ENCODE data around the gene ALDH18A1. TPM values are rescaled to one million over a fixed set of nuclear protein-coding genes. Genes with fewer than 3 reads are reported as not detected.
"Not testable (repeated sequence)": the region's sequence is repeated elsewhere in the genome, so short reads cannot be mapped to it uniquely, and the experiment has no call there.

The ALDH18A1 gene
- total and polyA plus RNA-seq, 2 experiments from 2014 or later, result 92.4 to 121 TPM

- no peak overlapping the region for H3K4me2 ChIP-seq (ENCODE audit: unreplicated experiment)
- H3K27me3 ChIP-seq (replicated peaks; ENCODE audit: insufficient read depth), result no peaks in the 10 kb centered on the region
- no peaks in the 10 kb centered on the region for H3K9me2 ChIP-seq (ENCODE audit: insufficient read depth)
- in situ Hi-C loops (cut with MboI), result no loop called here
- no peak overlapping the region for H2AFZ ChIP-seq
- no peak overlapping the region for H3K4me3 ChIP-seq
- H4K20me1 ChIP-seq (ENCODE audit: insufficient read depth), result no peaks in the 10 kb centered on the region
- H3K27ac ChIP-seq, result no peak overlapping the region
- H3K9ac ChIP-seq, result no peak overlapping the region
- H3K79me2 ChIP-seq (ENCODE audit: insufficient read depth), result no peaks in the 10 kb centered on the region
- H3K36me3 ChIP-seq (ENCODE audit: low read depth), result peaks cover 61% of the 10 kb centered on the region; the same call in 1 of the 2 replicates
- no peaks in the 10 kb centered on the region for H3K4me1 ChIP-seq (ENCODE audit: insufficient read depth)
- no peaks in the 10 kb centered on the region for H3K9me3 ChIP-seq (ENCODE audit: low read depth)
- no peak for DNase-seq
- TF ChIP-seq EZH2 (IDR thresholded peaks at IDR 0.05; ENCODE audit: insufficient read depth, poor library complexity, severe bottlenecking) (no peak), EZH2phosphoT487 (IDR thresholded peaks at IDR 0.05; ENCODE audit: insufficient read depth, low read depth) (no peak)
- H3F3A ChIP-seq (ENCODE audit: insufficient read depth), result no peaks in the 10 kb centered on the region
Observed at GRCh38 chr10:95683966-95684365, 27.5 kb upstream of the ALDH18A1 start.

GRCh38 chr10:95675403-95676116 lies 19.0 kb upstream of the ALDH18A1 start:
- Histone ChIP-seq H3K36me3 (ENCODE audit: low read depth) (peaks cover 39% of the 10 kb centered on the region), H3K4me2 (ENCODE audit: unreplicated experiment) (no peak overlapping the region), H2AFZ (no peak overlapping the region), H3K4me1 (ENCODE audit: insufficient read depth) (no peaks in the 10 kb centered on the region), H3K4me3 (no peak overlapping the region), H3F3A (ENCODE audit: insufficient read depth) (no peaks in the 10 kb centered on the region), H4K20me1 (ENCODE audit: insufficient read depth) (no peaks in the 10 kb centered on the region), H3K79me2 (ENCODE audit: insufficient read depth) (no peaks in the 10 kb centered on the region), H3K9me3 (ENCODE audit: low read depth) (no peaks in the 10 kb centered on the region), H3K9ac (no peak overlapping the region), H3K9me2 (ENCODE audit: insufficient read depth) (no peaks in the 10 kb centered on the region), H3K27ac (no peak overlapping the region), H3K27me3 (replicated peaks; ENCODE audit: insufficient read depth) (no peaks in the 10 kb centered on the region)
- 44 to 55% methylated on average over 1 of the region's 1 CpG for WGBS, 2 experiments (ENCODE audit: low coverage in 1 of 2, low lambda C conversion rate in 2 of 2, missing lambda C conversion rate in 2 of 2)
- DNase-seq, result no peak
- in situ Hi-C loops (cut with MboI), result no loop called here
- no peak for TF ChIP-seq EZH2 (IDR thresholded peaks at IDR 0.05; ENCODE audit: insufficient read depth, poor library complexity, severe bottlenecking)
- TF ChIP-seq EZH2phosphoT487 (IDR thresholded peaks at IDR 0.05; ENCODE audit: insufficient read depth, low read depth), result no peak

- Histone ChIP-seq H3K9ac (no peak overlapping the region), H3K36me3 (ENCODE audit: low read depth) (peaks cover 33% of the 10 kb centered on the region), H3K79me2 (ENCODE audit: insufficient read depth) (no peaks in the 10 kb centered on the region), H3F3A (ENCODE audit: insufficient read depth) (no peaks in the 10 kb centered on the region), H3K4me3 (no peak overlapping the region), H4K20me1 (ENCODE audit: insufficient read depth) (no peaks in the 10 kb centered on the region), H2AFZ (no peak overlapping the region), H3K27ac (no peak overlapping the region), H3K9me2 (ENCODE audit: insufficient read depth) (no peaks in the 10 kb centered on the region), H3K4me1 (ENCODE audit: insufficient read depth) (no peaks in the 10 kb centered on the region), H3K27me3 (replicated peaks; ENCODE audit: insufficient read depth) (no peaks in the 10 kb centered on the region), H3K9me3 (ENCODE audit: low read depth) (no peaks in the 10 kb centered on the region), H3K4me2 (ENCODE audit: unreplicated experiment) (no peak overlapping the region)
- WGBS, 2 experiments (ENCODE audit: low coverage in 1 of 2, low lambda C conversion rate in 2 of 2, missing lambda C conversion rate in 2 of 2), result 95 to 100% methylated on average over 1 of the region's 1 CpG
- no peak for TF ChIP-seq EZH2phosphoT487 (IDR thresholded peaks at IDR 0.05; ENCODE audit: insufficient read depth, low read depth)
- TF ChIP-seq EZH2 (IDR thresholded peaks at IDR 0.05; ENCODE audit: insufficient read depth, poor library complexity, severe bottlenecking), result no peak
- DNase-seq, result no peak
- in situ Hi-C loops (cut with MboI), result no loop called here
Observed at GRCh38 chr10:95674643-95675042, 18.1 kb upstream of the ALDH18A1 start.

- H3K27ac ChIP-seq; H3F3A ChIP-seq (ENCODE audit: insufficient read depth); H3K9me3 ChIP-seq (ENCODE audit: low read depth); H3K79me2 ChIP-seq (ENCODE audit: insufficient read depth); H3K4me3 ChIP-seq; H3K9me2 ChIP-seq (ENCODE audit: insufficient read depth); H3K27me3 ChIP-seq (replicated peaks; ENCODE audit: insufficient read depth); H3K9ac ChIP-seq; H3K4me2 ChIP-seq (ENCODE audit: unreplicated experiment); DNase-seq; H2AFZ ChIP-seq; H3K4me1 ChIP-seq (ENCODE audit: insufficient read depth); in situ Hi-C loops (cut with MboI); H4K20me1 ChIP-seq (ENCODE audit: insufficient read depth): not testable (repeated sequence)
- 95 to 99% methylated on average over 7 of the region's 7 CpGs for WGBS, 2 experiments (ENCODE audit: low coverage in 1 of 2, low lambda C conversion rate in 2 of 2, missing lambda C conversion rate in 2 of 2)
- H3K36me3 ChIP-seq (ENCODE audit: low read depth), result peaks cover 33% of the 10 kb centered on the region
Observed at GRCh38 chr10:95672641-95673040, 16.1 kb upstream of the ALDH18A1 start.

- H2AFZ ChIP-seq, result no peak overlapping the region
- H3K36me3 ChIP-seq (ENCODE audit: low read depth), result 0 out of 2 replicates have a peak, but pooled peaks cover 8% of the 10 kb centered on the region
- no peak overlapping the region for H3K27ac ChIP-seq
- no peaks in the 10 kb centered on the region for H4K20me1 ChIP-seq (ENCODE audit: insufficient read depth)
- no peak overlapping the region for H3K4me3 ChIP-seq
- H3F3A ChIP-seq (ENCODE audit: insufficient read depth), result peaks cover 15% of the 10 kb centered on the region; the same call in 1 of the 2 replicates
- H3K27me3 ChIP-seq (replicated peaks; ENCODE audit: insufficient read depth), result no peaks in the 10 kb centered on the region
- H3K79me2 ChIP-seq (ENCODE audit: insufficient read depth), result no peaks in the 10 kb centered on the region
- TF ChIP-seq EZH2phosphoT487 (IDR thresholded peaks at IDR 0.05; ENCODE audit: insufficient read depth, low read depth) (no peak), EZH2 (IDR thresholded peaks at IDR 0.05; ENCODE audit: insufficient read depth, poor library complexity, severe bottlenecking) (no peak)
- no peaks in the 10 kb centered on the region for H3K9me3 ChIP-seq (ENCODE audit: low read depth)
- H3K4me2 ChIP-seq (ENCODE audit: unreplicated experiment), result no peak overlapping the region
- DNase-seq, result no peak
- no peak overlapping the region for H3K9ac ChIP-seq
- in situ Hi-C loops (cut with MboI), result no loop called here
- H3K9me2 ChIP-seq (ENCODE audit: insufficient read depth), result no peaks in the 10 kb centered on the region
- peaks cover 3% of the 10 kb centered on the region; the same call in 1 of the 2 replicates for H3K4me1 ChIP-seq (ENCODE audit: insufficient read depth)
Observed at GRCh38 chr10:95664543-95664942, 8.0 kb upstream of the ALDH18A1 start.
